ENCODE measurements around the gene SLC37A3.

DNA sequence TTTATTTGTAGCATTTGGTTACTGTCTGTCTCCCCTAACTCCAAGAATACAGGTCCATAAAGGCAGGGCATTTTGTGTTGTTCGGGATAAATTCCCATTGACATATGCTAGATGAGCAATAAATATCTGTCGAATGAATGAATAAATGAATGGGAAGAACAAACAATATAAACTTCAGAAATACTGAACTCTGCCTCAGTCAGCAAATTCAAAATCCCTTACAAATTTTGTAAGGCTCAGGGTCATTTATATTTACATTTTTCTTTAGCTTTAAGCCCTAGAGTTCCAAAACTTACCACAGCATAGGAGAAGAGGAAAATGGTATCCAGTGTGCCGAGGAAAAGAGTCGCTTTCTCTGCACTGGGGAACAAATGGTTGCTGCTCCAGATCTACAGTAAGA lies 29.0 kb downstream of the SLC37A3 start:
- TF ChIP-seq, protein P1, sequence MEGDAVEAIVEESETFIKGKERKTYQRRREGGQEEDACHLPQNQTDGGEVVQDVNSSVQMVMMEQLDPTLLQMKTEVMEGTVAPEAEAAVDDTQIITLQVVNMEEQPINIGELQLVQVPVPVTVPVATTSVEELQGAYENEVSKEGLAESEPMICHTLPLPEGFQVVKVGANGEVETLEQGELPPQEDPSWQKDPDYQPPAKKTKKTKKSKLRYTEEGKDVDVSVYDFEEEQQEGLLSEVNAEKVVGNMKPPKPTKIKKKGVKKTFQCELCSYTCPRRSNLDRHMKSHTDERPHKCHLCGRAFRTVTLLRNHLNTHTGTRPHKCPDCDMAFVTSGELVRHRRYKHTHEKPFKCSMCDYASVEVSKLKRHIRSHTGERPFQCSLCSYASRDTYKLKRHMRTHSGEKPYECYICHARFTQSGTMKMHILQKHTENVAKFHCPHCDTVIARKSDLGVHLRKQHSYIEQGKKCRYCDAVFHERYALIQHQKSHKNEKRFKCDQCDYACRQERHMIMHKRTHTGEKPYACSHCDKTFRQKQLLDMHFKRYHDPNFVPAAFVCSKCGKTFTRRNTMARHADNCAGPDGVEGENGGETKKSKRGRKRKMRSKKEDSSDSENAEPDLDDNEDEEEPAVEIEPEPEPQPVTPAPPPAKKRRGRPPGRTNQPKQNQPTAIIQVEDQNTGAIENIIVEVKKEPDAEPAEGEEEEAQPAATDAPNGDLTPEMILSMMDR (IDR thresholded peaks at IDR 0.05), result no peak
- TF ChIP-seq POLR2A (IDR thresholded peaks at IDR 0.05), result no peak
